Fibroblast of pulmonary artery (primary cell): Measurements from ENCODE around the gene FBLN2.

Experiments used
- DNase-seq: peaks from one replicate; pipeline ENCODE4 v3.0.0-alpha.2; 2010; ENCODE audit warnings: low read depth
- H3K4me3 ChIP-seq: replicated peaks from 2 replicates; pipeline ENCODE4 v1.5.1; 2011; ENCODE audit warnings: low read depth, mild to moderate bottlenecking, control low read depth, low read length, moderate library complexity
- TF ChIP-seq, protein P1 (sequence below): IDR thresholded peaks from 2 replicates; pipeline ENCODE4 v1.5.1; 2011; ENCODE audit warnings: mild to moderate bottlenecking, control low read depth, low read length, inconsistent platforms; ENCODE audit errors: missing control alignments

The FBLN2 gene

DNA sequence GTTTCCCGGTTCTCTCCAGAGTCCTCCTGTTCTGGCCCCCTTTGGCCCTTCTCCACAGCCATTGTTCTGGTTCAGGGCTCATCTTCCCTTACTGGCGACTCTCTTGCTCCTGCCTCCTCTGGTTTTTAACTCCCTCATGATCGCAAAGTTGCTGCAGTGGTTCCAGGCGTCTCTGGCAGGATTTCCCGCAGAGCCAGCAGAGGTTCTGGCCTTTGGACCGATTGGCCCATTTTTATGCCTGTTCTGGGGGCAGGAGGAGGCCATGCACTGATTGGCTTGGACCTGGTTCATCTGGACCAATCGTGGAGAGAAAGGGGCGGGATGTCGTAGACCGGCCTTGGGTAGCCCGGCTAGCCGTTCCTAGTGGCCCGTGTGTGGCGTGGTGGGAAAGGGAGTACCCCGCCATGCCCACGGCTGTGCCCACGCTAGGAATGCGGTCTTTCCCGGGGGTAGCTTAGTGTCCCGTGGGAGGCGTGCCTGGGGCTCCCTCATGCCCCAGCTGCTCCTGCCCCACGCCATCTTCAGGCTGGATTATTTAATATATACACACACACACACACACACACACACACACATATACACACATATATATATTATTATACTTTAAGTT, 113.4 kb downstream of the FBLN2 start:
- TF ChIP-seq, protein P1, sequence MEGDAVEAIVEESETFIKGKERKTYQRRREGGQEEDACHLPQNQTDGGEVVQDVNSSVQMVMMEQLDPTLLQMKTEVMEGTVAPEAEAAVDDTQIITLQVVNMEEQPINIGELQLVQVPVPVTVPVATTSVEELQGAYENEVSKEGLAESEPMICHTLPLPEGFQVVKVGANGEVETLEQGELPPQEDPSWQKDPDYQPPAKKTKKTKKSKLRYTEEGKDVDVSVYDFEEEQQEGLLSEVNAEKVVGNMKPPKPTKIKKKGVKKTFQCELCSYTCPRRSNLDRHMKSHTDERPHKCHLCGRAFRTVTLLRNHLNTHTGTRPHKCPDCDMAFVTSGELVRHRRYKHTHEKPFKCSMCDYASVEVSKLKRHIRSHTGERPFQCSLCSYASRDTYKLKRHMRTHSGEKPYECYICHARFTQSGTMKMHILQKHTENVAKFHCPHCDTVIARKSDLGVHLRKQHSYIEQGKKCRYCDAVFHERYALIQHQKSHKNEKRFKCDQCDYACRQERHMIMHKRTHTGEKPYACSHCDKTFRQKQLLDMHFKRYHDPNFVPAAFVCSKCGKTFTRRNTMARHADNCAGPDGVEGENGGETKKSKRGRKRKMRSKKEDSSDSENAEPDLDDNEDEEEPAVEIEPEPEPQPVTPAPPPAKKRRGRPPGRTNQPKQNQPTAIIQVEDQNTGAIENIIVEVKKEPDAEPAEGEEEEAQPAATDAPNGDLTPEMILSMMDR: no peak
- no peak overlapping the region for H3K4me3 ChIP-seq
- no peak for DNase-seq

GRCh38 chr3:13663781-13664535, 115.0 kb downstream of the FBLN2 start:
- H3K4me3 ChIP-seq: no peak overlapping the region
- TF ChIP-seq, protein P1: no peak
- no peak for DNase-seq

GRCh38 chr3:13665582-13666226, 116.8 kb downstream of the FBLN2 start:
- DNase-seq: no peak
- TF ChIP-seq, protein P1: no peak

GRCh38 chr3:13666227-13666619, 117.3 kb downstream of the FBLN2 start:
- TF ChIP-seq, protein P1: no peak

More at GRCh38 chr3:13665582-13666226, 116.8 kb downstream of the FBLN2 start:
- no peak overlapping the region for H3K4me3 ChIP-seq

GRCh38 chr3:13666781-13667709, 118.1 kb downstream of the FBLN2 start:
- no peak overlapping the region for H3K4me3 ChIP-seq
- TF ChIP-seq, protein P1: no peak
- DNase-seq: no peak

More at GRCh38 chr3:13666227-13666619, 117.3 kb downstream of the FBLN2 start:
- H3K4me3 ChIP-seq: no peak overlapping the region
- no peak for DNase-seq

DNA sequence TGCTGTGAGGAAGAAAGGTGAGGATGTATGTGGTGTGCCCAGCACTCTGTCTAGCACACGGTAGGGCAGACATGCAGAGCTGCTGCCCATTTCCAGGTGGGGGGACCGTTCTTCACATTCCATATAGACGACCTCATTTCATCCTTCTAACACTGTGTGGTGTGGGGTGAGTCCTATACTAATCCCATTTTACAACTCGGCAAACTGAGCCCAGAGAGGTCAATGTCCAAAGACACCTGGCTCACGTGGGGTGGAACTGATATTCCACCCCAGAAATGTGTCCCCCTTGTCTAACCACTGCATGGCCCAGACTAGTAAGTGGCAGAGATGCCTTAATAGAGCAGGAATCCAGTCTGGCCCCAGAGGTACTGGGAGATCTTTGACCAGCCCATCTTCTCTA, 119.2 kb downstream of the FBLN2 start:
- TF ChIP-seq, protein P1: no peak
- H3K4me3 ChIP-seq: no peak overlapping the region
- no peak for DNase-seq
